Neural progenitor cell (in vitro differentiated cells): ENCODE measurements around the gene ARSH. TPM values are rescaled to one million over a fixed set of nuclear protein-coding genes. Genes with fewer than 3 reads are reported as not detected.
"Not testable (repeated sequence)": the region's sequence is repeated elsewhere in the genome, so short reads cannot be mapped to it uniquely, and the experiment has no call there.

Source experiments
- DNase-seq: peaks from one replicate; pipeline ENCODE4 v3.0.0-alpha.2; 2016; ENCODE audit warnings: low spot score
- H2AFZ ChIP-seq: fragments of 200-600 bp; sonication (generic); replicated peaks from 2 replicates; pipeline ENCODE4 v1.6.1; 2016; ENCODE audit warnings: antibody characterized with exemption
- H3F3A ChIP-seq: fragments of 200-600 bp; sonication (generic); 2 replicates; pipeline ENCODE4 v1.6.1; 2016; ENCODE audit warnings: antibody characterized with exemption, low read depth
- H3K27ac ChIP-seq: fragments of 200-600 bp; sonication (generic); 2 replicates; pipeline ENCODE4 v1.5.1; 2016; ENCODE audit warnings: mild to moderate bottlenecking
- H3K27me3 ChIP-seq: fragments of 200-600 bp; sonication (generic); 2 replicates; pipeline ENCODE4 v1.6.1; 2016; ENCODE audit warnings: mild to moderate bottlenecking, moderate library complexity
- H3K36me3 ChIP-seq: fragments of 200-600 bp; sonication (generic); 2 replicates; pipeline ENCODE4 v1.5.1; 2016
- H3K4me1 ChIP-seq: fragments of 200-600 bp; sonication (generic); 2 replicates; pipeline ENCODE4 v1.6.1; 2016; ENCODE audit warnings: mixed run types
- H3K4me2 ChIP-seq: fragments of 200-600 bp; sonication (generic); 2 replicates; pipeline ENCODE4 v1.6.1; 2016
- H3K4me3 ChIP-seq: fragments of 200-600 bp; sonication (generic); 2 replicates; pipeline ENCODE4 v1.5.1; 2016
- H3K79me2 ChIP-seq: fragments of 200-600 bp; sonication (generic); 2 replicates; pipeline ENCODE4 v1.6.1; 2016; ENCODE audit warnings: low read depth
- H3K9ac ChIP-seq: fragments of 200-600 bp; sonication (generic); 2 replicates; pipeline ENCODE4 v1.6.1; 2016
- H3K9me3 ChIP-seq: fragments of 200-600 bp; sonication (generic); 2 replicates; pipeline ENCODE4 v1.5.1; 2016; ENCODE audit warnings: low read depth
- H4K20me1 ChIP-seq: fragments of 200-600 bp; sonication (generic); 2 replicates; pipeline ENCODE4 v1.6.1; 2016; ENCODE audit warnings: low read depth
- H3K27ac Mint-ChIP-seq: 3 replicates; pipeline ENCODE4 v1.8.0; 2021; ENCODE audit warnings: mixed read lengths
- H3K27me3 Mint-ChIP-seq: 2 replicates; pipeline ENCODE4 v1.8.0; 2022; ENCODE audit warnings: low read depth, mild to moderate bottlenecking, inconsistent platforms, moderate library complexity, mixed read lengths; ENCODE audit not compliant: insufficient read depth
- H3K36me3 Mint-ChIP-seq: 3 replicates; pipeline ENCODE4 v1.8.0; 2021; ENCODE audit warnings: mixed read lengths
- H3K4me1 Mint-ChIP-seq: 3 replicates; pipeline ENCODE4 v1.8.0; 2021; ENCODE audit warnings: mixed read lengths
- H3K4me3 Mint-ChIP-seq: 3 replicates; pipeline ENCODE4 v1.8.0; 2021; ENCODE audit warnings: mild to moderate bottlenecking, moderate library complexity, mixed read lengths
- H3K9me3 Mint-ChIP-seq: 3 replicates; pipeline ENCODE4 v1.8.0; 2020; ENCODE audit warnings: mixed read lengths
- EZH2 ChIP-seq: fragments of 200-600 bp; sonication (generic); IDR thresholded peaks from 2 replicates; pipeline ENCODE4 v1.6.1; 2017; ENCODE audit warnings: antibody characterized with exemption, mild to moderate bottlenecking, moderate library complexity
- EZH2phosphoT487 ChIP-seq: fragments of 200-600 bp; sonication (generic); IDR thresholded peaks from 2 replicates; pipeline ENCODE4 v1.6.1; 2017; ENCODE audit warnings: antibody characterized with exemption
- total RNA-seq: library from RNA; depleted of rRNA; stranded (reverse); fragments of >200 nt; gene quantifications from 2 replicates; pipeline ENCODE4 v1.2.3, GENCODE V29; 2015; ENCODE audit warnings: low replicate concordance
- TF ChIP-seq, protein P1 (sequence below): fragments of 200-600 bp; sonication (generic); IDR thresholded peaks from 2 replicates; pipeline ENCODE4 v1.5.1; 2017; ENCODE audit warnings: antibody characterized with exemption, mild to moderate bottlenecking

The ARSH gene
- total RNA-seq, 1 donor from 2014 or later: not detected

DNA sequence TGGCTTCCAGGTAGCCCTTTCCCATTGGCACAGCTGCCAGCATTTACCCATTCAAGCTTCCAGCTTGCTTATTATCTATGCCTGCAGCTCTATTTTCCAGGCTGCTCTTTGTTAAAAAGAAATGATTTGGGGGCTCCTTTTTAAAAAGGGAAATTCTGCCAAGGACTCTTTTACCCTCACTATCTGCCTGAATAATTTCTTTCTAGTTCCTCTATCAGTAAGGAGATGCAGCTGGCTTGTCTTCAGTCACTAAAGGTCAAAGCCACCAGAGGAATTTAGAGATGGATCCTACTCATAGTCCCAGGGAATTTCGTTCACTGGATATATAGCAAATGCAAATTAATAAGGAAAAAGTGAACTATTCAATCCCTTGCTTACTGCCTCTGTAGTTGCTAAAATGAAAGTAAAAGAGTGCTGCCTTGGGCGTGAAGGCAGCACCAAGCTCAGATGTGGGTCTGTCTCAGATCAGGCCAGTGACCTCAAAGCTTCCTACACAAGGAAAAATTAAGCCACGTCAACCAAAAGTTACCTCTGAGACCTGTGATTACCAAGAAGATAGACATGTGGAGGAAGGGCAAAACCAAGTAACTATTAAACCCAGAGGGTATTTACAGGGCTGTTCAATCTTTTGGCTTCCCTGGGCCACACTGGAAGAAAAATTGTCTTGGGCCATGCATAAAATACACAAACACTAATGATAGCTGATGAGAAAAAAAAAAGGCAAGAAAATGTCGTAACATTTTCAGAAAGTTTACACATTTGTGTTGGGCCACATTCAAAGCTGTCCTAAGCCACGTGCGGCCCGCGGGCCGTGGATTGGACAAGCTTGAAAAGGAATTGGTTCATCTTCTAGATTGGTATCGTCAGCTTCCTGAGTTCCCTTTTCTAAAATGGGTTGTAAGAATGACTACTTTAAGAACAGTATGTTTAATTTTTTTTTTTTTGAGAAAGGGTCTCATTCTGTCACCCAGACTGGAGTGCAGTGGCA, 40.2 kb downstream of the ARSH start:
- no peak overlapping the region for H3K27ac ChIP-seq
- no peaks in the 10 kb centered on the region for H3F3A ChIP-seq
- no peaks in the 10 kb centered on the region for H3K9me3 ChIP-seq
- H2AFZ ChIP-seq: no peak overlapping the region
- TF ChIP-seq, protein P1, sequence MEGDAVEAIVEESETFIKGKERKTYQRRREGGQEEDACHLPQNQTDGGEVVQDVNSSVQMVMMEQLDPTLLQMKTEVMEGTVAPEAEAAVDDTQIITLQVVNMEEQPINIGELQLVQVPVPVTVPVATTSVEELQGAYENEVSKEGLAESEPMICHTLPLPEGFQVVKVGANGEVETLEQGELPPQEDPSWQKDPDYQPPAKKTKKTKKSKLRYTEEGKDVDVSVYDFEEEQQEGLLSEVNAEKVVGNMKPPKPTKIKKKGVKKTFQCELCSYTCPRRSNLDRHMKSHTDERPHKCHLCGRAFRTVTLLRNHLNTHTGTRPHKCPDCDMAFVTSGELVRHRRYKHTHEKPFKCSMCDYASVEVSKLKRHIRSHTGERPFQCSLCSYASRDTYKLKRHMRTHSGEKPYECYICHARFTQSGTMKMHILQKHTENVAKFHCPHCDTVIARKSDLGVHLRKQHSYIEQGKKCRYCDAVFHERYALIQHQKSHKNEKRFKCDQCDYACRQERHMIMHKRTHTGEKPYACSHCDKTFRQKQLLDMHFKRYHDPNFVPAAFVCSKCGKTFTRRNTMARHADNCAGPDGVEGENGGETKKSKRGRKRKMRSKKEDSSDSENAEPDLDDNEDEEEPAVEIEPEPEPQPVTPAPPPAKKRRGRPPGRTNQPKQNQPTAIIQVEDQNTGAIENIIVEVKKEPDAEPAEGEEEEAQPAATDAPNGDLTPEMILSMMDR: no peak
- no peak for TF ChIP-seq EZH2
- TF ChIP-seq EZH2phosphoT487: no peak
- no peak for DNase-seq
- no peaks in the 10 kb centered on the region for H3K36me3 ChIP-seq
- no peaks in the 10 kb centered on the region for H4K20me1 ChIP-seq
- no peak overlapping the region for H3K9ac ChIP-seq
- no peak overlapping the region for H3K4me2 ChIP-seq
- Mint-ChIP-seq H3K4me3 (no peak overlapping the region), H3K36me3 (no peaks in the 10 kb centered on the region), H3K4me1 (peaks cover 2% of the 10 kb centered on the region), H3K27me3 (peaks cover 4% of the 10 kb centered on the region), H3K9me3 (peaks cover 13% of the 10 kb centered on the region), H3K27ac (no peak overlapping the region)
- no peaks in the 10 kb centered on the region for H3K27me3 ChIP-seq
- no peaks in the 10 kb centered on the region for H3K79me2 ChIP-seq
- no peak overlapping the region for H3K4me3 ChIP-seq
- no peaks in the 10 kb centered on the region for H3K4me1 ChIP-seq

DNA sequence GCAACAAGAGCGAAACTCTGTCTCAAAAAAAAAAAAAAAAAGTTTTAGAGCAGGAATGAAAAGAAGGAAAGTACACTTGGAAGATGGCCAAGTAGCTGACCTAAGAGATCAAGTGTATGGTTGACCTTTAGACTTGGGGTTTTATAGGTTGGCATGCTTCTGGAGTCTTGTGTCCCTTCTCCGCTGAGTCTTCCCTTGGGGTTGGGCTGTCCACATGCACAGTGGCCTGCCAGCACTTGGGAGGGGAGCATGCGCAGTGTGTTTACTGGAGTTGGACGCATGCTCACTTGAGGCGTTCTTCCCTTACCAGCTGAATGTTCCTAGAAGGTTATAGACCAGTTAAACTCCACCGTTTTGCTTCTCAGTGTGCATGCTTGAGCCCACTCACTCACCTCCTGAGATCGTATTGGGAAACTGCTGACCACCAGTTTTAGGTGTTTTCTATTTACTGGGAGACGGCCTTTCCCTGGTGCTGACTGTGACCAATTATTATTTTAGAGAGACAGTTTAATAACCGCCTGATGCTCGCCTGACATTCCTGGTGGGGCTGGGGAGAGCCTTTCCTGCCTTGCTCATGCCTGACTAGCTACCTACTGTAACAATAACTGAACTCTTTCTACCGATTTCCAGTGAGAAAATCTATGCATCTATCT, 44.3 kb downstream of the ARSH start:
- not testable (repeated sequence) for H4K20me1 ChIP-seq, H3K27ac ChIP-seq, H3K9ac ChIP-seq, H3K79me2 ChIP-seq, H3K36me3 Mint-ChIP-seq, H3K27ac Mint-ChIP-seq, DNase-seq, H3K9me3 Mint-ChIP-seq, H3K4me1 ChIP-seq, H3K4me3 Mint-ChIP-seq, H3K4me1 Mint-ChIP-seq, H3K27me3 ChIP-seq, H3K4me3 ChIP-seq, H3K4me2 ChIP-seq, H3F3A ChIP-seq, H3K27me3 Mint-ChIP-seq, H3K9me3 ChIP-seq, H3K36me3 ChIP-seq, H2AFZ ChIP-seq

DNA sequence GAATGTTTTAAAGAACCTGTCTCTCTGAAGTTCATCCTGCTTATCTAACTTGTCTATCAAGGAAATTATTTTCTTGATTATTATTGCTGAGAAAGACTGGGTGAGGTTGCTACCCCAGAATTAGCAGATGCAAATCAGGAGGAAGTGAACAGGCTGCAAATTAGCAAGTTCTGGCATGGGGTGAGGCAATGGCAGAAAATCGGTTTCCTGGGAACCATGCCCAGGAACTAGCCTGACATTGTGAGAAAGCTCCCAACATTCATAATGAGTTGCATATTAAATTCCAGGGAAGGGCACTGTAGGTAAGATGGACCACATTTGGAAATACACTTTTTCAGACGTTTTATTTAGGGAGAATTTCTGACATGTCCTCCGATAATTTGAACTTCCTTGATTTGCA, 46.5 kb downstream of the ARSH start:
- H4K20me1 ChIP-seq: no peaks in the 10 kb centered on the region
- H3K4me2 ChIP-seq: no peak overlapping the region
- Mint-ChIP-seq H3K9me3 (no peaks in the 10 kb centered on the region), H3K4me3 (no peak overlapping the region), H3K4me1 (no peaks in the 10 kb centered on the region), H3K36me3 (no peaks in the 10 kb centered on the region), H3K27ac (no peak overlapping the region), H3K27me3 (peaks cover under 1% of the 10 kb centered on the region)
- no peaks in the 10 kb centered on the region for H3F3A ChIP-seq
- DNase-seq: no peak
- H3K4me1 ChIP-seq: no peaks in the 10 kb centered on the region
- H2AFZ ChIP-seq: no peak overlapping the region
- no peaks in the 10 kb centered on the region for H3K27me3 ChIP-seq
- no peak overlapping the region for H3K27ac ChIP-seq
- H3K9me3 ChIP-seq: no peaks in the 10 kb centered on the region
- no peaks in the 10 kb centered on the region for H3K79me2 ChIP-seq
- no peak overlapping the region for H3K9ac ChIP-seq
- no peaks in the 10 kb centered on the region for H3K36me3 ChIP-seq
- no peak for TF ChIP-seq EZH2
- TF ChIP-seq, protein P1: no peak
- TF ChIP-seq EZH2phosphoT487: no peak
- H3K4me3 ChIP-seq: no peak overlapping the region
